Loucy (cell line): Measurements from ENCODE around the gene RNLS.

Source experiments
- CTCF ChIP-seq: fragments of 200-600 bp; sonication (generic); conservative IDR thresholded peaks from 2 replicates; pipeline ENCODE4 v1.5.1; 2014; ENCODE audit warnings: mild to moderate bottlenecking, antibody characterized with exemption, low read length
- EZH2phosphoT487 ChIP-seq: fragments of 200-600 bp; IDR thresholded peaks from 2 replicates; pipeline ENCODE4 v1.6.1; 2018; ENCODE audit warnings: antibody characterized with exemption, mild to moderate bottlenecking, moderate library complexity, borderline replicate concordance

GRCh38 chr10:88525371-88526069 lies 57.6 kb downstream of the RNLS start:
- TF ChIP-seq EZH2phosphoT487, result no peak
- TF ChIP-seq CTCF, result no peak
